Neural progenitor cell (in vitro differentiated cells): ENCODE results near the gene BTF3. TPM values are rescaled to one million over a fixed set of nuclear protein-coding genes. Genes with fewer than 3 reads are reported as not detected.

Experiments used
- DNase-seq: peaks from one replicate; pipeline ENCODE4 v3.0.0-alpha.2; 2016; ENCODE audit warnings: low spot score
- H2AFZ ChIP-seq: fragments of 200-600 bp; sonication (generic); replicated peaks from 2 replicates; pipeline ENCODE4 v1.6.1; 2016; ENCODE audit warnings: antibody characterized with exemption
- H3F3A ChIP-seq: fragments of 200-600 bp; sonication (generic); 2 replicates; pipeline ENCODE4 v1.6.1; 2016; ENCODE audit warnings: antibody characterized with exemption, low read depth
- H3K27ac ChIP-seq: fragments of 200-600 bp; sonication (generic); 2 replicates; pipeline ENCODE4 v1.5.1; 2016; ENCODE audit warnings: mild to moderate bottlenecking
- H3K27me3 ChIP-seq: fragments of 200-600 bp; sonication (generic); 2 replicates; pipeline ENCODE4 v1.6.1; 2016; ENCODE audit warnings: mild to moderate bottlenecking, moderate library complexity
- H3K36me3 ChIP-seq: fragments of 200-600 bp; sonication (generic); 2 replicates; pipeline ENCODE4 v1.5.1; 2016
- H3K4me1 ChIP-seq: fragments of 200-600 bp; sonication (generic); 2 replicates; pipeline ENCODE4 v1.6.1; 2016; ENCODE audit warnings: mixed run types
- H3K4me2 ChIP-seq: fragments of 200-600 bp; sonication (generic); 2 replicates; pipeline ENCODE4 v1.6.1; 2016
- H3K4me3 ChIP-seq: fragments of 200-600 bp; sonication (generic); 2 replicates; pipeline ENCODE4 v1.5.1; 2016
- H3K79me2 ChIP-seq: fragments of 200-600 bp; sonication (generic); 2 replicates; pipeline ENCODE4 v1.6.1; 2016; ENCODE audit warnings: low read depth
- H3K9ac ChIP-seq: fragments of 200-600 bp; sonication (generic); 2 replicates; pipeline ENCODE4 v1.6.1; 2016
- H3K9me3 ChIP-seq: fragments of 200-600 bp; sonication (generic); 2 replicates; pipeline ENCODE4 v1.5.1; 2016; ENCODE audit warnings: low read depth
- H4K20me1 ChIP-seq: fragments of 200-600 bp; sonication (generic); 2 replicates; pipeline ENCODE4 v1.6.1; 2016; ENCODE audit warnings: low read depth
- H3K27ac Mint-ChIP-seq: 3 replicates; pipeline ENCODE4 v1.8.0; 2021; ENCODE audit warnings: mixed read lengths
- H3K27me3 Mint-ChIP-seq: 2 replicates; pipeline ENCODE4 v1.8.0; 2022; ENCODE audit warnings: low read depth, mild to moderate bottlenecking, inconsistent platforms, moderate library complexity, mixed read lengths; ENCODE audit not compliant: insufficient read depth
- H3K36me3 Mint-ChIP-seq: 3 replicates; pipeline ENCODE4 v1.8.0; 2021; ENCODE audit warnings: mixed read lengths
- H3K4me1 Mint-ChIP-seq: 3 replicates; pipeline ENCODE4 v1.8.0; 2021; ENCODE audit warnings: mixed read lengths
- H3K4me3 Mint-ChIP-seq: 3 replicates; pipeline ENCODE4 v1.8.0; 2021; ENCODE audit warnings: mild to moderate bottlenecking, moderate library complexity, mixed read lengths
- H3K9me3 Mint-ChIP-seq: 3 replicates; pipeline ENCODE4 v1.8.0; 2020; ENCODE audit warnings: mixed read lengths
- EZH2 ChIP-seq: fragments of 200-600 bp; sonication (generic); IDR thresholded peaks from 2 replicates; pipeline ENCODE4 v1.6.1; 2017; ENCODE audit warnings: antibody characterized with exemption, mild to moderate bottlenecking, moderate library complexity
- EZH2phosphoT487 ChIP-seq: fragments of 200-600 bp; sonication (generic); IDR thresholded peaks from 2 replicates; pipeline ENCODE4 v1.6.1; 2017; ENCODE audit warnings: antibody characterized with exemption
- total RNA-seq: library from RNA; depleted of rRNA; stranded (reverse); fragments of >200 nt; gene quantifications from 2 replicates; pipeline ENCODE4 v1.2.3, GENCODE V29; 2015; ENCODE audit warnings: low replicate concordance
- TF ChIP-seq, protein P1 (sequence below): fragments of 200-600 bp; sonication (generic); IDR thresholded peaks from 2 replicates; pipeline ENCODE4 v1.5.1; 2017; ENCODE audit warnings: antibody characterized with exemption, mild to moderate bottlenecking

The BTF3 gene
- total RNA-seq, 1 donor from 2014 or later, result 885 TPM

DNA sequence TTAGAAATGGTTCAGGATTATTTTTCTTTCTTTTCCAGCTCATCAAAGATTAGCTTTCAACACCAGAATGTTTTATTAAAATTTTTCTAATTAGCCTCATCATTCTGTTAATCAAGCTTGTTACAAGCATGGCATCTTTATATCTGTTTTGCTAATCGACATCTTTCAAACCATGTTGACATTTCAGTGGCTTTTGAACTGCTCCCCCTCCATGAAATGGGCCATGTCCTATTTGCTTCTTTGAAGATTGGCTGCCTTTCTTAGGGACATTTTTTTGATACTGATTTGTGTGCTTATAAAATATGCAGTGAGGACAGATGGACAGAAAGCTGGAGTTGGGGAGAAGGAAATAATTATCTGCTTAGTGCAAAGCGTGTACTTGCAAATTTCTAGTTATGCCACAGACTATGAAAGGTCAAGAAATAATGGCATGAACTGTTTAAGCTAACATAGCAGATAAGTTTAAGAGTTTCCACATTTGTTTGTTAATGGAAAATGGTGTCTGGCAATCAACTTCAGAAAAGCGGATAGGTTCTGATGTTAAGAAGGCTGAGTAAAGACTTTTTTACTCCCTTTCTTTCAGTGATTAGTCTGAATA is 27.5 kb downstream of the BTF3 start:
- H3K27ac ChIP-seq, result no peak overlapping the region
- H3F3A ChIP-seq, result no peaks in the 10 kb centered on the region
- H3K9ac ChIP-seq, result no peak overlapping the region
- no peak overlapping the region for H3K4me3 ChIP-seq
- Mint-ChIP-seq H3K36me3 (no peaks in the 10 kb centered on the region), H3K4me1 (no peaks in the 10 kb centered on the region), H3K27ac (no peak overlapping the region), H3K4me3 (no peak overlapping the region), H3K9me3 (no peaks in the 10 kb centered on the region), H3K27me3 (peaks cover 4% of the 10 kb centered on the region)
- no peaks in the 10 kb centered on the region for H3K36me3 ChIP-seq
- H3K27me3 ChIP-seq, result no peaks in the 10 kb centered on the region
- H3K79me2 ChIP-seq, result no peaks in the 10 kb centered on the region
- H3K4me2 ChIP-seq, result no peak overlapping the region
- TF ChIP-seq, protein P1, sequence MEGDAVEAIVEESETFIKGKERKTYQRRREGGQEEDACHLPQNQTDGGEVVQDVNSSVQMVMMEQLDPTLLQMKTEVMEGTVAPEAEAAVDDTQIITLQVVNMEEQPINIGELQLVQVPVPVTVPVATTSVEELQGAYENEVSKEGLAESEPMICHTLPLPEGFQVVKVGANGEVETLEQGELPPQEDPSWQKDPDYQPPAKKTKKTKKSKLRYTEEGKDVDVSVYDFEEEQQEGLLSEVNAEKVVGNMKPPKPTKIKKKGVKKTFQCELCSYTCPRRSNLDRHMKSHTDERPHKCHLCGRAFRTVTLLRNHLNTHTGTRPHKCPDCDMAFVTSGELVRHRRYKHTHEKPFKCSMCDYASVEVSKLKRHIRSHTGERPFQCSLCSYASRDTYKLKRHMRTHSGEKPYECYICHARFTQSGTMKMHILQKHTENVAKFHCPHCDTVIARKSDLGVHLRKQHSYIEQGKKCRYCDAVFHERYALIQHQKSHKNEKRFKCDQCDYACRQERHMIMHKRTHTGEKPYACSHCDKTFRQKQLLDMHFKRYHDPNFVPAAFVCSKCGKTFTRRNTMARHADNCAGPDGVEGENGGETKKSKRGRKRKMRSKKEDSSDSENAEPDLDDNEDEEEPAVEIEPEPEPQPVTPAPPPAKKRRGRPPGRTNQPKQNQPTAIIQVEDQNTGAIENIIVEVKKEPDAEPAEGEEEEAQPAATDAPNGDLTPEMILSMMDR, result no peak
- TF ChIP-seq EZH2 (no peak), EZH2phosphoT487 (no peak)
- DNase-seq, result no peak
- H4K20me1 ChIP-seq, result no peaks in the 10 kb centered on the region
- H2AFZ ChIP-seq, result no peak overlapping the region
- H3K4me1 ChIP-seq, result no peaks in the 10 kb centered on the region
- H3K9me3 ChIP-seq, result no peaks in the 10 kb centered on the region

DNA sequence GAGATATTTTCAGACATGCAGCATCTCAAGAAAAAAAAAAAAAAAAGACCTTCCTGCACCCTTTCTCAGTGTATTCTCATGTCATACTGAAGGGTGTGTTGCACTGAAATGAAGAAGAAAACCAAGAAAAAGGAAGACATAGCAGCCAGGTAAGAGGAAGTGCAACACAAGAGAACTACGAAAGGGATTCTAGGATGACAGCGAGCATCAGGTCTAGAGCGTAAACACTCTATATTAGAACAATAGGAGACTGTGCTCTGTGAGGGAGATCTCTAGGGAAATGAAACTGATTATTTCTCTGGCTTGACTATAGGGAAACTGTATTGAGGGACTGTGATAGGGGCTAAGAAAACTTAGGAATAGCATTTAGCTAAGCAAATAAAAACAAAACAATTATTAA is 30.0 kb downstream of the BTF3 start:
- Mint-ChIP-seq H3K4me3 (no peak overlapping the region), H3K36me3 (no peaks in the 10 kb centered on the region), H3K27me3 (peaks cover 3% of the 10 kb centered on the region), H3K27ac (no peak overlapping the region), H3K9me3 (peaks cover 4% of the 10 kb centered on the region), H3K4me1 (no peaks in the 10 kb centered on the region)
- Histone ChIP-seq H3K4me1 (no peaks in the 10 kb centered on the region), H4K20me1 (no peaks in the 10 kb centered on the region), H3K9me3 (no peaks in the 10 kb centered on the region), H3K36me3 (no peaks in the 10 kb centered on the region), H3K79me2 (no peaks in the 10 kb centered on the region), H2AFZ (no peak overlapping the region), H3K27me3 (no peaks in the 10 kb centered on the region), H3K4me3 (no peak overlapping the region), H3K4me2 (no peak overlapping the region), H3K9ac (no peak overlapping the region), H3K27ac (no peak overlapping the region), H3F3A (no peaks in the 10 kb centered on the region)
- DNase-seq, result no peak
- TF ChIP-seq, protein P1, result no peak
- TF ChIP-seq EZH2 (no peak), EZH2phosphoT487 (no peak)

DNA sequence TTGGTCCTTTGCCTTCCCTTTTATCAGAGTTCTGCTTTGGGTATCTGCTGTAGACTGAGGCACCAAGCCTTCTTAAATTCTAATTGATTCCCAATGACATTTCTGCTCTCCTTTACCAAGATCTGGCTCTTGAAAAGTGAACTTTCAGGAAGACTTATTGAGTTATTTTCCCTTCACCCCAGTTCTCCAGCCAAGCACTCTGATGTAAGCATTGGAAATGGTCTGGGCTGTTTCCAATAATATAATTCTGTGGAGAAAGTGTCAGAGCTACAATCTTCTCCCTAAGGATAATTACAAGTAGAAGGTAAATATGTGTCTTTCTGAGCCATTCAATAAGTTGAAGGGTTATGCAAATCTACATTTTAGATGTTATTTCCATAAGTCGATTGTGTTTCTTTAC is 30.8 kb downstream of the BTF3 start:
- H2AFZ ChIP-seq, result no peak overlapping the region
- DNase-seq, result no peak
- H3F3A ChIP-seq, result no peaks in the 10 kb centered on the region
- Mint-ChIP-seq H3K9me3 (peaks cover 12% of the 10 kb centered on the region), H3K27me3 (peaks cover 8% of the 10 kb centered on the region), H3K36me3 (no peaks in the 10 kb centered on the region), H3K4me3 (no peak overlapping the region), H3K4me1 (no peaks in the 10 kb centered on the region), H3K27ac (no peak overlapping the region)
- no peaks in the 10 kb centered on the region for H3K4me1 ChIP-seq
- H3K79me2 ChIP-seq, result no peaks in the 10 kb centered on the region
- H4K20me1 ChIP-seq, result no peaks in the 10 kb centered on the region
- TF ChIP-seq, protein P1, result no peak
- TF ChIP-seq EZH2 (no peak), EZH2phosphoT487 (no peak)
- no peak overlapping the region for H3K4me3 ChIP-seq
- no peak overlapping the region for H3K4me2 ChIP-seq
- H3K9me3 ChIP-seq, result no peaks in the 10 kb centered on the region
- H3K36me3 ChIP-seq, result no peaks in the 10 kb centered on the region
- H3K9ac ChIP-seq, result no peak overlapping the region
- H3K27me3 ChIP-seq, result no peaks in the 10 kb centered on the region
- no peak overlapping the region for H3K27ac ChIP-seq
